NCI-H2107 treated with DMSO at 0.1 percent for 48 hours (cell line): ENCODE results near the gene ARHGEF3.

Experiments
- DNase-seq: peaks from one replicate; lab custom pipeline; 2025; ENCODE audit not compliant: unreplicated experiment; lab: John Stamatoyannopoulos, UW

The ARHGEF3 gene

GRCh38 chr3:56799251-56799882 is 2.4 kb downstream of the ARHGEF3 start:
- DNase-seq: peak; percentile 37

GRCh38 chr3:56796996-56797395 is 4.8 kb downstream of the ARHGEF3 start:
- no peak for DNase-seq

GRCh38 chr3:56796202-56796601 is 5.5 kb downstream of the ARHGEF3 start:
- DNase-seq: no peak

GRCh38 chr3:56795829-56796185 is 5.9 kb downstream of the ARHGEF3 start:
- no peak for DNase-seq

GRCh38 chr3:56795097-56795828 is 6.5 kb downstream of the ARHGEF3 start:
- no peak for DNase-seq

GRCh38 chr3:56792193-56792592 is 9.6 kb downstream of the ARHGEF3 start:
- DNase-seq: no peak

- no peak for DNase-seq
Measured at GRCh38 chr3:56790016-56790821, 11.5 kb downstream of the ARHGEF3 start.

GRCh38 chr3:56789076-56789475 is 12.7 kb downstream of the ARHGEF3 start:
- DNase-seq: no peak

GRCh38 chr3:56788521-56788920 is 13.2 kb downstream of the ARHGEF3 start:
- DNase-seq: no peak

- DNase-seq: no peak
Measured at GRCh38 chr3:56787784-56788256, 13.9 kb downstream of the ARHGEF3 start.

- peak; percentile 54 for DNase-seq
Measured at GRCh38 chr3:56787258-56787775, 14.4 kb downstream of the ARHGEF3 start.

- no peak for DNase-seq
Measured at GRCh38 chr3:56785499-56785898, 16.2 kb downstream of the ARHGEF3 start.

- no peak for DNase-seq
Measured at GRCh38 chr3:56784448-56785001, 17.2 kb downstream of the ARHGEF3 start.

- DNase-seq: no peak
Measured at GRCh38 chr3:56783644-56784447, 17.9 kb downstream of the ARHGEF3 start.

GRCh38 chr3:56782906-56783305 is 18.8 kb downstream of the ARHGEF3 start:
- DNase-seq: no peak

GRCh38 chr3:56782215-56782614 is 19.5 kb downstream of the ARHGEF3 start:
- DNase-seq: no peak

GRCh38 chr3:56781762-56782161 is 20.0 kb downstream of the ARHGEF3 start:
- DNase-seq: no peak

- no peak for DNase-seq
Measured at GRCh38 chr3:56780936-56781335, 20.8 kb downstream of the ARHGEF3 start.

GRCh38 chr3:56778893-56779292 is 22.9 kb downstream of the ARHGEF3 start:
- no peak for DNase-seq

- DNase-seq: no peak
Measured at GRCh38 chr3:56776556-56776950, 25.2 kb downstream of the ARHGEF3 start.
